Measurements from ENCODE around the gene UBE3C.

The UBE3C gene

DNA sequence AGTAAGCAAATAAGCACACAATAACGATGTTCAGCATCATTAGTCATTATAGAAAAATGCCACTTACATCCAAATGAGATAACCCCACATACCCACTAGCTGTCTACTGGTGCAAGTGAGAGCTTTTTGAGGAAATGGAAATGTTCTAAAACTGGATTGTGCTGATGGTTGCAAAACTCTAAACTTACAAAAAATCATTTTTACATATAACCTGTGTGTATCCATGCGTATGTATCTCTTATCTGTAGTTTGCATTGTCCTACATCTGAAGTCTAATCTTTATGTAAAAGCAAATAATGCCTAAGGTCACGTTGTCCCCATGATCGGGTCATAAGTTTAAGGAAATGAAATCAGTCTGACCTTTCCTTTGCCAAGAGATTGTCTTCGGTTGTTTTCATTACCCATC is 116.5 kb downstream of the UBE3C start:
- H2BK5ac ChIP-seq (ENCODE audit: low read depth, low read length, poor library complexity, severe bottlenecking): no peak overlapping the region
- H4K91ac ChIP-seq (ENCODE audit: low read length): no peak overlapping the region
- H2AFZ ChIP-seq (ENCODE audit: low read depth, low read length): no peak overlapping the region
- H2BK120ac ChIP-seq (ENCODE audit: low read depth, low read length): no peak overlapping the region
- peaks cover 2% of the 10 kb centered on the region for H3K4me1 ChIP-seq (ENCODE audit: control insufficient read depth, insufficient read depth, low read depth, low read length)
- no peaks in the 10 kb centered on the region for H3K27me3 ChIP-seq (ENCODE audit: control insufficient read depth in 1 of 2, insufficient read depth in 1 of 2, low read length in 2 of 2)
- no peak overlapping the region for H3K4ac ChIP-seq (ENCODE audit: low read depth in 1 of 2, low read length in 2 of 2)
- H3K9me3 ChIP-seq (ENCODE audit: control insufficient read depth, low read length): no peaks in the 10 kb centered on the region
- no peak overlapping the region for H3K9ac ChIP-seq (ENCODE audit: low read length)
- H2BK12ac ChIP-seq (ENCODE audit: low read length in 2 of 2): no peak overlapping the region
- H3K79me1 ChIP-seq (replicated peaks; ENCODE audit: low read length, poor library complexity, severe bottlenecking): peaks cover 29% of the 10 kb centered on the region
- no peak overlapping the region for H3K4me3 ChIP-seq (ENCODE audit: insufficient read depth in 1 of 2, low read depth in 1 of 2, low read length in 2 of 2)
- no peak overlapping the region for H2AK5ac ChIP-seq (ENCODE audit: low read length, severe bottlenecking)
- H3K18ac ChIP-seq (ENCODE audit: low read depth in 1 of 2, low read length in 2 of 2): no peak overlapping the region
- no peak overlapping the region for H3K4me2 ChIP-seq (ENCODE audit: low read length, poor library complexity, severe bottlenecking)
- H4K8ac ChIP-seq (ENCODE audit: low read length): no peak overlapping the region
- no peak overlapping the region for H2BK15ac ChIP-seq (ENCODE audit: low read depth, poor library complexity, severe bottlenecking)
- WGBS: 82% methylated on average over 4 of the region's 5 CpGs
- H3K27ac ChIP-seq (ENCODE audit: low read length, poor library complexity, severe bottlenecking): no peak overlapping the region
- H3K14ac ChIP-seq (ENCODE audit: low read length in 2 of 2): no peak overlapping the region
- H3K36me3 ChIP-seq (ENCODE audit: control insufficient read depth in 1 of 2, insufficient read depth in 2 of 2, low read depth in 1 of 2, low read length in 2 of 2): peaks cover 42 to 78% of the 10 kb centered on the region in 2 experiments
- peak; percentile 8 for DNase-seq
- no peak overlapping the region for H3K23ac ChIP-seq (ENCODE audit: low read length in 2 of 2)

DNA sequence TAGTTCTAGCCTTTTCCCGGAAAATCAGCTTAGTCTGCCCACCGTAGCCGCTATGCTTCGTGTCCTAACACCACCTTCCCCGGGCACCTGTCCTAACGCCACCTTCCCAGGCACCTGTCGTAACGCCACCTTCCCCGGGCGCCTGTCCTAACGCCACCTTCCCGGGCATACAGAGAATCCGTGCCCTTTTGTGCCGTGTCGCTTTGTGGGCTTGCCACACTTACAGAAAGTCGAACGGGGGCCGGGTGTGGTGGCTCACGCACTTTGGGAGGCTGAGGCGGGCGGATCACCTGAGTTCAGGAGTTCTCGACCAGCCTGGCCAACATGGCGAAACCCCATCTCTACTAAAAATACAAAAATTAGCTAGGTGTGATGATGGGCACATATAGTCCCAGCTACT is 124.4 kb downstream of the UBE3C start:
- Histone ChIP-seq H3K9me3 (ENCODE audit: control insufficient read depth, low read length) (no peaks in the 10 kb centered on the region), H3K27ac (ENCODE audit: low read length, poor library complexity, severe bottlenecking) (no peak overlapping the region), H4K8ac (ENCODE audit: low read length) (no peak overlapping the region), H3K27me3 (ENCODE audit: control insufficient read depth in 1 of 2, insufficient read depth in 1 of 2, low read length in 2 of 2) (no peaks in the 10 kb centered on the region), H3K4ac (ENCODE audit: low read depth in 1 of 2, low read length in 2 of 2) (no peak overlapping the region), H2AFZ (ENCODE audit: low read depth, low read length) (no peak overlapping the region), H2BK5ac (ENCODE audit: low read depth, low read length, poor library complexity, severe bottlenecking) (no peak overlapping the region), H3K14ac (ENCODE audit: low read length in 2 of 2) (no peak overlapping the region), H3K36me3 (ENCODE audit: control insufficient read depth in 1 of 2, insufficient read depth in 2 of 2, low read depth in 1 of 2, low read length in 2 of 2) (peaks cover 49 to 77% of the 10 kb centered on the region in 2 experiments), H4K91ac (ENCODE audit: low read length) (no peak overlapping the region), H3K9ac (ENCODE audit: low read length) (no peak overlapping the region), H2BK12ac (ENCODE audit: low read length in 2 of 2) (no peak overlapping the region), H2BK120ac (ENCODE audit: low read depth, low read length) (no peak overlapping the region), H3K23ac (ENCODE audit: low read length in 2 of 2) (no peak overlapping the region), H3K4me2 (ENCODE audit: low read length, poor library complexity, severe bottlenecking) (no peak overlapping the region), H3K18ac (ENCODE audit: low read depth in 1 of 2, low read length in 2 of 2) (no peak overlapping the region), H3K4me3 (ENCODE audit: insufficient read depth in 1 of 2, low read depth in 1 of 2, low read length in 2 of 2) (no peak overlapping the region), H2AK5ac (ENCODE audit: low read length, severe bottlenecking) (no peak overlapping the region), H2BK15ac (ENCODE audit: low read depth, poor library complexity, severe bottlenecking) (no peak overlapping the region), H3K4me1 (ENCODE audit: control insufficient read depth, insufficient read depth, low read depth, low read length) (no peaks in the 10 kb centered on the region), H3K79me1 (replicated peaks; ENCODE audit: low read length, poor library complexity, severe bottlenecking) (peaks cover 18% of the 10 kb centered on the region)
- no peak for DNase-seq
- WGBS: 96% methylated on average over 19 of the region's 23 CpGs

DNA sequence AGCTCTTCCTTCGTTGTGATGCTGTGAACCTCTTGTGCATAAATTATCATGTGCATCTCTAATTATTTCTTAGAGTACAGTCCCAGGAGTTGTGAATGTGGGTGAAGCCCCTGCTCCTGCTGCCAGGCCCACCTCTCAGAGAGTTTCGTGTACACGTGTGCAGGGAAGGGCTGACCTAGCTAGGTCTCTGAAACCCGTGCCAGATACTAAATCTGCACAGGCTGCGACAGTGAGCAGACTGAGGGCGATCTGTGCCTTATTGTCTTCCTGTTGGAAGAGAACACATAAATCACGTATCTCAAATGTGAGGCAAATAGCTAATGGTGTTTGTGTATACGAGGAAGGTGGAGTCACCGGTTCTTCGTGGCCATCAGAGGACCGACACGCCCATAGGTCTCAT is 126.3 kb downstream of the UBE3C start:
- 97% methylated on average over 11 of the region's 12 CpGs for WGBS
- no peak overlapping the region for H3K18ac ChIP-seq (ENCODE audit: low read depth in 1 of 2, low read length in 2 of 2)
- H4K8ac ChIP-seq (ENCODE audit: low read length): no peak overlapping the region
- H2BK120ac ChIP-seq (ENCODE audit: low read depth, low read length): no peak overlapping the region
- DNase-seq: no peak
- H3K4ac ChIP-seq (ENCODE audit: low read depth in 1 of 2, low read length in 2 of 2): no peak overlapping the region
- no peak overlapping the region for H2BK15ac ChIP-seq (ENCODE audit: low read depth, poor library complexity, severe bottlenecking)
- H2BK5ac ChIP-seq (ENCODE audit: low read depth, low read length, poor library complexity, severe bottlenecking): no peak overlapping the region
- H3K79me1 ChIP-seq (replicated peaks; ENCODE audit: low read length, poor library complexity, severe bottlenecking): peaks cover 21% of the 10 kb centered on the region
- no peak overlapping the region for H3K27ac ChIP-seq (ENCODE audit: low read length, poor library complexity, severe bottlenecking)
- no peak overlapping the region for H3K9ac ChIP-seq (ENCODE audit: low read length)
- peaks cover 51 to 77% of the 10 kb centered on the region in 2 experiments for H3K36me3 ChIP-seq (ENCODE audit: control insufficient read depth in 1 of 2, insufficient read depth in 2 of 2, low read depth in 1 of 2, low read length in 2 of 2)
- no peaks in the 10 kb centered on the region for H3K27me3 ChIP-seq (ENCODE audit: control insufficient read depth in 1 of 2, insufficient read depth in 1 of 2, low read length in 2 of 2)
- H3K4me3 ChIP-seq (ENCODE audit: insufficient read depth in 1 of 2, low read depth in 1 of 2, low read length in 2 of 2): no peak overlapping the region
- H3K23ac ChIP-seq (ENCODE audit: low read length in 2 of 2): no peak overlapping the region
- no peaks in the 10 kb centered on the region for H3K9me3 ChIP-seq (ENCODE audit: control insufficient read depth, low read length)
- no peaks in the 10 kb centered on the region for H3K4me1 ChIP-seq (ENCODE audit: control insufficient read depth, insufficient read depth, low read depth, low read length)
- no peak overlapping the region for H3K14ac ChIP-seq (ENCODE audit: low read length in 2 of 2)
- H2AFZ ChIP-seq (ENCODE audit: low read depth, low read length): no peak overlapping the region
- no peak overlapping the region for H4K91ac ChIP-seq (ENCODE audit: low read length)
- no peak overlapping the region for H2AK5ac ChIP-seq (ENCODE audit: low read length, severe bottlenecking)
- H2BK12ac ChIP-seq (ENCODE audit: low read length in 2 of 2): no peak overlapping the region
- no peak overlapping the region for H3K4me2 ChIP-seq (ENCODE audit: low read length, poor library complexity, severe bottlenecking)

DNA sequence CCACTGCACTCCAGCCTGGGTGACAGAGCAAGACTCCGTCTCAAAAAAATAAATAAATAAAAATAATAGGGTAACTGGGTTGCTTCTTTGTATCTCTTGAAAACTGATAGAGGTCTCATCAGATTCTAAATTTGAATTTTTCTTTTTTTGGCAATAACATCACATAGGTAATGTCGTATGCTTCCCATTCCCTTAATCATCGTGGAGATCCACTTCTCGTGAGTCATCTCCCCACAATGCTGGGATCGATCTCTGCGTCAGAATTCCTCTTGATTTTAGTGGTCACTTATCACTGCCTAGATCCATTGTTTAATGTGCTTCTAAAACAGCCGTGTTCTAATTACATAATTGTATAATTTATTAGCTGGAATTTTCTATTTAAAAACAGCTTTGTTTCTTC is 127.5 kb downstream of the UBE3C start:
- Histone ChIP-seq H4K8ac (ENCODE audit: low read length) (no peak overlapping the region), H3K27me3 (ENCODE audit: control insufficient read depth in 1 of 2, insufficient read depth in 1 of 2, low read length in 2 of 2) (no peaks in the 10 kb centered on the region), H2AFZ (ENCODE audit: low read depth, low read length) (no peak overlapping the region), H3K23ac (ENCODE audit: low read length in 2 of 2) (no peak overlapping the region), H2BK15ac (ENCODE audit: low read depth, poor library complexity, severe bottlenecking) (no peak overlapping the region), H2BK5ac (ENCODE audit: low read depth, low read length, poor library complexity, severe bottlenecking) (no peak overlapping the region), H3K18ac (ENCODE audit: low read depth in 1 of 2, low read length in 2 of 2) (no peak overlapping the region), H3K9ac (ENCODE audit: low read length) (no peak overlapping the region), H3K79me1 (replicated peaks; ENCODE audit: low read length, poor library complexity, severe bottlenecking) (peaks cover 16% of the 10 kb centered on the region), H2AK5ac (ENCODE audit: low read length, severe bottlenecking) (no peak overlapping the region), H3K4me1 (ENCODE audit: control insufficient read depth, insufficient read depth, low read depth, low read length) (no peaks in the 10 kb centered on the region), H2BK12ac (ENCODE audit: low read length in 2 of 2) (no peak overlapping the region), H3K9me3 (ENCODE audit: control insufficient read depth, low read length) (no peaks in the 10 kb centered on the region), H3K14ac (ENCODE audit: low read length in 2 of 2) (no peak overlapping the region), H3K4me3 (ENCODE audit: insufficient read depth in 1 of 2, low read depth in 1 of 2, low read length in 2 of 2) (no peak overlapping the region), H3K4ac (ENCODE audit: low read depth in 1 of 2, low read length in 2 of 2) (no peak overlapping the region), H2BK120ac (ENCODE audit: low read depth, low read length) (no peak overlapping the region), H3K4me2 (ENCODE audit: low read length, poor library complexity, severe bottlenecking) (no peak overlapping the region), H3K36me3 (ENCODE audit: control insufficient read depth in 1 of 2, insufficient read depth in 2 of 2, low read depth in 1 of 2, low read length in 2 of 2) (peaks cover 51 to 74% of the 10 kb centered on the region in 2 experiments), H4K91ac (ENCODE audit: low read length) (no peak overlapping the region), H3K27ac (ENCODE audit: low read length, poor library complexity, severe bottlenecking) (no peak overlapping the region)
- DNase-seq: no peak
- WGBS: 76% methylated on average over 5 of the region's 7 CpGs

All from mesenchymal stem cell (in vitro differentiated cells and primary cell).